Erythroblast (primary cell): Measurements from ENCODE around the gene PLXNC1.

Experiments used
- GATA1 ChIP-seq: IDR thresholded peaks from 2 replicates; pipeline ENCODE4 v1.6.1; 2011; ENCODE audit warnings: low read depth, mild to moderate bottlenecking, control low read depth, low read length, moderate library complexity
- POLR2A ChIP-seq: IDR thresholded peaks from 2 replicates; pipeline ENCODE4 v1.6.1; 2011; ENCODE audit warnings: mild to moderate bottlenecking, low read length

DNA sequence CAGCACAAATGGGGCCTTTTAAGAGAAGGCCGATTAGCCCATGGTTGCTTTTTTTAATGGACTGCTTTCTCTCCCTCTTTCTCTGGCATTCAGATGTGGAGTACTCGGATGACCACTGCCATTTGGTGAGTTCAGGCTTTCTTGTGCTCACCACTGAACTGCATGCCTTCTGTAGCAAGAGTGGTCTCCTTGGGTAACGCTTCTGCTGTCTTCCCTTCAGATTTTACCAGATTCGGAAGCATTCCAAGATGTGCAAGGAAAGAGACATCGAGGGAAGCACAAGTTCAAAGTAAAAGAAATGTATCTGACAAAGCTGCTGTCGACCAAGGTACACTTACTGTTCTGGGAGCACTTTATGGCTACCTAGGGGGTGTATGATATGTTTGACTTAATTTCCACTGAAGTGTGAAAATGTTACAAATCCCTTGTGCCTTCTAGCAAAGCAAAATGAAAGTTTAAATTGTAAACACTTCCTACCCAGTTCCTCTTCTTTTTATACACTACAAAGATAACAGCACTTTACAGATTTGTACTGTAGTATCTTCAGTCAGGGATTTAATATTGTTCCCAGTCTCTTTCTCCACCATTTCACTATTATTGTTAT lies 148.8 kb downstream of the PLXNC1 start:
- TF ChIP-seq POLR2A = no peak
- no peak for TF ChIP-seq GATA1
